ENCODE measurements around the gene SRRM4.

Gene SRRM4

DNA sequence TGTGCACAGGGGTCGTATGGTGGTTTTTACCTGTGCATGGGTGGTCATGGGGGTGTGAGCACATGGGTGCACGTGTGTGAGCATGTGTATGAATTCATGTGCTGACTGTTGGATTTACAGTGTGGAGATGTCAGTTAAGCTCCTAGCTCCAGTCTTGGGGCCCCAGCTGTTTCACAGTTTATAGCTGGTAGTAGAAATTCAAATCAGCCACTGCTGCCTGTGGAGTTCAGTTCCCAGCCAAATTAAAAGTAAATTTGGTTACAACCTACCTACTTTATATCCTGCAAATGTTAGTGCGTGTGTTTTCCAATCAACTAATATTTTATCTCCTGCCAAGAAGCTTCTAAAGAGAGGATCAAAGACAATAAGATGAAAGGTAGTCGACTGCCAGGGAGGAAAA lies 141.4 kb downstream of the SRRM4 start:
- no peak for DNase-seq (ENCODE audit: low spot score)

DNA sequence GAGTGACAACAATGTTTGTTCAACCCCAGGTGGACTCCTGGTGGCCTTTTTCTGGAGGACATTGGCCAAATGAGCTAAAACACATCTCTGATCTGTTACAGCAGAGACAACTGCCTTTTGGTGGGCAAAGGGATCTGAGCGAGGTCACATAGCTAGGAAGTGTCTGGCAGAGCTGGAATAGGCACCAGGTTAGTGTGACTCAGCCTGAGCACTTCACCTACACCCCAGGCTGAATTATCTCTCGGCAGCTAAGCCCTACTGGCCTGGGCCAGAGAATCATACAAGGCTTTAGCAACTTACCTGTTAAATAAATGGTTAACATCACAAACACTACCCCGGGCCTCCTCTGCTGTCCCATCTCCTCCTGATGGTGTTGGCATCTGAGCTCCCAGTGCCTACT lies 147.2 kb downstream of the SRRM4 start:
- no peak for DNase-seq (ENCODE audit: low spot score)

DNA sequence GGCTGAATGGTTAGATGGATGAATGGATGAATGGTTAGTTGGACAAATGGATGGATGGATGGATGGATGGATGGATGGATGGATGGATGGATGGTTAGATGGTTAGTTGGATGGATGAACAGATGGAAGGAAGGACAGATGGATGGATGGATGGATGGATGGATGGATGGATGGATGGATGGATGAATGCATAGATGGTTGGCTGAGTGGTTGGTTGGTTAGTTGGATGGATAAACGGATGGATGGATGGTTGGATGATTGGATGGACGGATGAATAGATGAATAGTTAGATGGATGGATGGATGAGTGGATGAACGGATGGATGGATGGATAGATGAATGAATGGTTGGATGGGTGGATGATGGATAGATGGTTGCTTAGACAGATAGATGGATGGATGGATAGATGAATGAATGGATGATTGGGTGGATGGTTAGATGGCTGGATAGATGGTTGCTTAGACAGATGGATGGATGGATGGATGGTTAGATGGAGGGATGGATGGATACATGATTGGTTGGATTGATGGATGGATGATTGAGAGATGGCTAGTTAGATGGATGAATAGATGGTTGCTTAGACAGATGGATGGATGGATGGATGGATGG lies 148.6 kb downstream of the SRRM4 start:
- no peak for DNase-seq (ENCODE audit: low spot score)

DNA sequence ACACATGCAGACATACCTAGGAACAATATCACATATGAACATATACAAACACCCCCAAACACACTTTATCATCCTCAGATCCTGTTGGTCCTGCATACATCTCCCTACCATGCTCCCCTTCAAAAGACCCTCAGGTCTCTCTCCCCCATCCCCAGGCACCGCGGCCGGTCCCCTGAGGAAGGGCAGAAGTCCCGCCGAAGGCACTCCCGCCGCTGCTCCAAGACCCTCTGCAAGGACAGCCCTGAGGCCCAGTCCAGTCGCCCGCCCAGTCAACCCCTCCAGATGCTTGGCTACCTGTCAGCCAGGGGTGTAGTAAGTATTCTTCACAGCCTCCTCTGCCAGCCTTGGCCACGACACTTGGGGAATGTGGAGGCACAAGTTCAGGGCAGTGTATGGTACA lies 149.2 kb downstream of the SRRM4 start:
- no peak for DNase-seq (ENCODE audit: low spot score)

DNA sequence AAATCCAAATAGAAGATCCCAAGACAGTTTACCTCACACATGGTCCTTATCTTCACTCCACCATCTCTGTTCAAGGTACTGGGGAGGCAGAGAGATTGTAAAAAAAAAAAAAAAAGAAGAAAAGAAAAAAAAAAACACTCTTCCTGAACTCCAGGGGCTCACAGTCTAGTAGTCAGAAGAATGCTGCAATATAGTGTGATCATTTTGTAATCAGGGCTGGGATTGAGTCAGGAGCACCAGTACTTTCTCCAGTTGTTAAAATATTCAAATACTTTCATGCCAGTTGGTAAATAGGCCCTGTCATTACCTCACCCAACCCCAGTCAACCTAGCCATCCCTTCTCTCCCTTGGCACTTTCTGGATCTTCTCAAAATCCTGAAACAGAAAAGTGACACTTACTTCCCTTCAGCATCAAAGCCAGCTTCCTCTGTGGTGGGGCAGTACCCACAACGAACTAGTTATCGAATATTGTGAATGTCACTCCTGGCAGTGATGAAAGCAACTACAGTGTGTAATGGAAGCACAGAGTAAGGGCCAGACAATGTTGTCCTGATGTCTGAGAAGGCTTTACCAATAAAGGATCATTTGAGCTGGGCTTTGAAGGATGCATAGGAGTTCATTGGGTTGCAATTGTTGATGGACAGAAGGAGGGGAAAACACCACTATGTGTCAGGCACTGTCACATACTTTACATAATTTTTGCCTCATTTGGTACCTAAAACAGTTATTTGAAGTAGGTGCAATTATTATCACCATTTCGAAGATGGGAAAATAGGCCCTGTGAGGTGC lies 153.1 kb downstream of the SRRM4 start:
- no peak for DNase-seq (ENCODE audit: low spot score)

DNA sequence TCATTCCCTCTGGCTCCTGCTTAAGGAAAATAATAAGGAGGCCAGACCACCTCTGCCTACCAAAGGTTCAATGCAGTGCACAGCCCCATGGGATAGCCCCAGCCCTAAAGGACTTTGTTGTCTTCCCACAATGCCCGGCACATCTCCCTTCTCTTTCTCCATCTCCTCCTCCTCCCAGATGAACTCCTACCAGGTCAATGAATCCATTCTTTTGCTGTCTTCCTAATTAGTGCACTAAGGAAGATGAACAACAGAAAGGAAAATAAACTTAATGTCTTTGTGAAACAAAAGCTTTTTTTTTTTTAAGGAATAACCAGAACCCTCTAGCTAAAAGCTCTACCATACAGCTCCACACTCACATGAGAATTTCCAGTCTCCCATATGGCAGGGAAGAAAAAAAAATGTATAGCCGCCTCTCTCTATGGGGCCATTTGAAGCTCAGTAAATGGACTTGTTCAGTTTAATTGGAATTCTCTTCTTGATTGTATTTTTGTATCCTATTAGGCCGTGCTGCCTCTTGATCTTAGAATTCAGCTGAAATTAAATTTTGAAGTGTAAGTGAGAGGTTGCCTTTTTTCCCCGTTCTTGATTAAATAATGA lies 155.6 kb downstream of the SRRM4 start:
- no peak for DNase-seq (ENCODE audit: low spot score)

DNA sequence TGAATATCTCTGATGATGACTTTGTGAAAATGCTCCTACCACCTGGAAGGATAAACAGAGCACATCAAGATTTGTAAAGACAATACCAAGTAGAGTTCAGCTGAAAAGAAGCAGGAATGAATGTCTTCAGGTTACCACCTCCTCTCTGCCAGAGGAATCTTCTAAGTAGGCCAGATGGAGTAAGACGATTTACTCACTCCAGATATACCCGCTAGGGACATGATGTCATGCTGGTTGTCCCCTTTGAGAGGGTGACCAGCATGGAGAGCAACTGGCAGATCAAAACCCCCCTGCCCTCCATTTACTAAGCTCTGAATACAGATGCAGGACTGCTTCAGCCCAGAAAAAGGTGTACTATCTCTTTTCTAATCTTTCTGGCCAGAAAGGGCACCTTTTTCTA lies 158.1 kb downstream of the SRRM4 start:
- DNase-seq (ENCODE audit: low spot score), result no peak

DNA sequence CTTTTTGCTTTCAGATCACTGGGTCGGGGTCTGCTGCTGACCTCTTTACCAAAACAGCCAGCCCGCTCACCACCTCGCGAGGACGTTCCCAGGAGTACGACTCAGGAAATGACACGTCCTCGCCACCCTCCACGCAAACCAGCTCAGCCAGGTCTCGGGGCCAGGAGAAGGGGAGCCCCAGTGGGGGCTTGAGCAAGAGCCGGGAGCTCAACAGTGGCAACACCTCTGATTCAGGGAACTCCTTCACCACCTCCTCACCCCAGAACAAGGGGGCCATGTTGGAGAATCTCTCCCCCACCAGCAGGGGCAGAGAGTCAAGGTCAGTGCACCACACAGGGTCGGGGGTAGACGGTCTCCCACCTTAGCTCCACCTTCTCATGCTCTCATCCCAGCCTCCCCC lies 164.0 kb downstream of the SRRM4 start:
- no peak for DNase-seq (ENCODE audit: low spot score)

DNA sequence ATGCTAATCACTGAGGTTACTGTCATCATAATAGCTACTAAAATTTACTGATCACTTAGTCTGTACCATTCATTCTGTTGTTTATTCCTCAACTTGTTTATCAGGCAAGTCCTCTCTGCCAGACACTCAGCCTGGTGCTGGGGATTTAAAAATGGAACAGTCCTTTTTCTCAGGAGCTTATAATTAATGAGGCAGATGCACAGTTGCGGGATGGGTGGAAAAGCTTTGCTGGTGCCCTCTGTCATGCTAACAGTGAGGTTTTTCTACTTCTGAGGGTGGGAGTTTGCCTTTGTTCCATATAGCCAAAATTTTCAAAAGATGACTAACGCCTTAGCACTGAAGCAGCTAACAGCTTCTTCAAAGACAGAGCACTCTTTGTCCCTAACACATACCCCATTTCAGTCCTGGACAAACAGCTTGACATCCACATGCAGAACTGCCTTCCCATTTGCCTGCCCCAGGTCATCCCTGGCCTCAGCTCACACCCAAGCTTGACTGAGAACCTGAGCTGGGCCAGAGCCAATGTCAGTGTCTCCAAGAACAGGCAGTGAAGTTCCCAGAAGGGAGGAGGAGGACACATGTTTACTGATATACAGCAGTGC lies 166.6 kb downstream of the SRRM4 start:
- no peak for DNase-seq (ENCODE audit: low spot score)

DNA sequence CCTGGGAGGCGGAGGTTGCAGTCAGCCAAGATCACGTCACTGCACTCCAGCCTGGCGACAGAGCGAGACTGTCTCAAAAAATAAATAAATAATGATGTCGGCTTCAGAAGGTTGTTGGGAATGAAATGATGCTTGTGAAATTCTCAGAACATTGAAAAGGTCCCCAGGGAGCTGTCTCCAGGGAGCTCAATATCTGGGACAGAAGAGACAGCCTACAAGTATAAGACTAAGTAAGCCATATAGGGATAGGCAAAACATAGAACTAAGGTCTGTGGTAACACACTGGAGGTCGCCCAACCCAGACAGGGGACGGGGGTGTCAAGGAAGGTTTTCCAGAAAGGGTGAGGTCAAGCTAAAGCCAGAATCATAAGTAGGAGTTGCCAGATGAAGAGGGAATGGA lies 167.9 kb downstream of the SRRM4 start:
- no peak for DNase-seq (ENCODE audit: low spot score)

DNA sequence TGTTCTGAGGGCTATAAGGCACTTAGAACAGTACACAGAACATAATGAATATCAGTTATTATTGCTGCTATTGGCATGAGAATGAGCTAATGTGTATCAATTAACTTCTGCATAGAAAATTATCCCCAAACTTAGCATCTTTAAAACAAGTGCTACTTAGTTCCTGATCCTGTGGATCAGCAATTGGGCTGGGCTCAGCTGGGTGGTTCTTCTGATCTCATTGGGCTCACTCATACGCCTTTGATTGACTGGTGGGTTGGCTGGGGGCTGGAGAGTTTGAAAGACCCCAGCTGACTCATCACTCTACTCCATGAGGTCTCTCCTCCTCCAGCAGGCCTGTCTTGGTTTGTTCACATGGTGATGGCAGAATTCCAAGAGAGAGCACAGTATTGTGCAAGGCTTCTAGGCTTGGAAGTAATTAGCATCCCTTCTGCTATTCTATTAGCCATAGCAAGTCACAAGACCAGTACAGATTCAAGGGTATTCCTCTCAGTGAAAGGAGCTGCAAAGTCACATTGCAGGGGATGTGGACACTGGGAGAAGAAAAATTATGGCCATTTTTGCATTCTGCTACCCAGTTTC lies 170.2 kb downstream of the SRRM4 start:
- no peak for DNase-seq (ENCODE audit: low spot score)

DNA sequence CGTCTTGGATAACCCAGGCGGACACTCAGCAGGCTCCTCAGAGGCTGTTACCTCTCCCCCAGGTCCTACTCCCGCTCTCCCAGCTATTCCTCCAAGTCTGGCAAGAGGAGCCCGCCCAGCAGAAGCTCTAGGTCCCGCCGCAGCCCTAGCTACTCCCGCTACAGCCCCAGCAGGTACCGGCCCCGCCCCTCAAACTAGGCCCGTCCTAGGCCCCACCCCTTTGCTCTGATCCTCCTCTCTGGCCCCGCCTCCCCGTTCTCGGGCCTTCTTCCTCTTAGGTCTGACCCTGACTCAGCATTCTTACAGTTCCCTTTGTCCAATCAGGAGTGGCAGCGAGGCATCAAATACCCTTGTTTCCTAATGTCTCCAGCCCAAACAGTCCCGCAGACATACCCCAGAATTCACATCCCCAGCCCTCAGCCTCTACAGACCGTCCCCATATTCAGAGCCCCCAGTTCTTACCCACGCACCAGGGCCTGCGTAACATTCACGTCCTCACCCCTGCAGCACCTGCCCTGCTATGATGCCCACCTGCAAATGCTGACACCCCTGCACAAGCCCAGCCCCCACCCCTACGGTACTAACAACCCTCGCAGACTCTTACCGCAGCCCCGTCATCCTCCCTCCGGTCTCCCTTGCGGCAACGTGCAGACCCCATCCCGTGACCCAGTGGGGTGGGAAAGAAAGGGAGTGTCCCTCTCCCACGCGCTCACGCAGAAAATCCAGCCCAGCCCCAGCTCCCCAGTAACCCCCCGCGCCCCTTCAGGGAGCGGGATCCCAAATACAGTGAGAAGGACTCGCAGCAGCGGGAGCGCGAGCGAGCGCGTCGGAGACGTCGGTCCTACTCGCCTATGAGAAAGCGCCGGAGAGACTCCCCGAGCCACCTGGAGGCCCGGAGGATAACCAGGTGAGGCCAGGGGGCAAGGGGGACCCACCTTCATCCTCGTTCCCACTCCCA lies 172.4 kb downstream of the SRRM4 start:
- peak; percentile 34 for DNase-seq (ENCODE audit: low spot score)

DNA sequence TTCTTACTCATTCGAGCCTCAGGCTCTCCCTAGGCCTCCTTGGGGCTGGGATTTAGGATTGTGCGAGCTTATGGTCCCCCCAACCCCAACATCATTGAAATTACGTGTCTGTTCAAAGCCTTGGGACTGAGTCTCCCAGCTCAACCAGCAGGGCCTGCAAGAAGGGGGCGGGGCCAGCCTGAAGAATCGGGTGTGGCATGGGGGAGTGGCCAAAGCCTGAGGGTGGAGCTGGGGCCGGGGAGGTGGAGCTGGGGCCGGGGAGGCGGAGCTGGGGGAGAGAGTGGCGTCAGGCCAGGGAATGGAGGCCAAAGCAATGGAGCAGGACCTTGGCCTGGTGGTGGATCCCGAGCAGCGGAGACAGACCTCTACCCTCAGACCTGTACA lies 173.1 kb downstream of the SRRM4 start:
- DNase-seq (ENCODE audit: low spot score), result no peak

DNA sequence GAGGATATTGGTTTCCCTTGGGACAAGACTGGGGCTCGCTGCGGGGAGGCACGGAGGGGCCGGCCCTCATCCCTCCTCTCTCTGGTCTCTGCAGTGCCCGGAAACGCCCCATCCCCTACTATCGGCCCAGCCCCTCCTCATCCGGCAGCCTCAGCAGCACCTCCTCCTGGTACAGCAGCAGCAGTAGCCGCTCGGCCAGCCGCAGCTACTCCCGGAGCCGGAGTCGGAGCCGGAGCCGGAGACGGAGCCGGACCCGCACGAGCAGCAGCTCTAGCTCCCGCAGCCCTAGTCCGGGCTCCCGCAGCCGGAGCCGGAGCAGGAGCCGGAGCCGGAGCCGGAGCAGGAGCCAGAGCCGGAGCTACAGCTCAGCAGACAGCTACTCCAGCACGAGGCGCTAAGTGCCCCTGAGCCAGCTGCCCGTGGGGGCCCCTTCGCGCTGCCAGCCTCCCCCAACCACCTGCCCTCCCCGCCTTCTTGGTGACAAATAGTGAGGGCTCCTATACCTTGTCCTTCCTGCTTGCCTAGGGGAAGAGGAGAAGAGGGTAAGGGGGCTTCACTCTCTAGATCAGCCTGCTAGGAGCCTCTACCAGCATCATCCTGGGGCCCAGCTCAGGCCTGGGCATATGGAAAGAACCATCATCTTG lies 175.2 kb downstream of the SRRM4 start:
- no peak for DNase-seq (ENCODE audit: low spot score)

DNA sequence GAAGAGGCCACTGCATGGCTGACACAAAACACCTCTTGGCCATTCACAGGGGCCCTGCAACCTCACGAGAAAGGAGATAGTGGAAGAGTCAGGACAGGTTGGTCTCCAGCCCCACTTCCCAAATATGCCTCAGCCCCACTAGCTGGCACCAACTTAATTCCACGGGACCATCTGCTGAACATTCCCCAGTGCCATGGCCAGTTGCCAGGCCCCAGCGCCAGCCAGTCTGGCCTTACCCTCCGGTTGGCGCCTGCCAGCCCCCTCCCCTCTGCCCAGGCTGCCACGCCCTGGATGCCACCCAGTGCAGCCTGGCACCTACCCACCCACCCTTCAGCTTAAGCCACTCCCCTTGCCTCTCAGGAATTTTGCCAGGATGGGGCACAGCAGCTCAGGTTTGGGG lies 176.2 kb downstream of the SRRM4 start:
- no peak for DNase-seq (ENCODE audit: low spot score)

DNA sequence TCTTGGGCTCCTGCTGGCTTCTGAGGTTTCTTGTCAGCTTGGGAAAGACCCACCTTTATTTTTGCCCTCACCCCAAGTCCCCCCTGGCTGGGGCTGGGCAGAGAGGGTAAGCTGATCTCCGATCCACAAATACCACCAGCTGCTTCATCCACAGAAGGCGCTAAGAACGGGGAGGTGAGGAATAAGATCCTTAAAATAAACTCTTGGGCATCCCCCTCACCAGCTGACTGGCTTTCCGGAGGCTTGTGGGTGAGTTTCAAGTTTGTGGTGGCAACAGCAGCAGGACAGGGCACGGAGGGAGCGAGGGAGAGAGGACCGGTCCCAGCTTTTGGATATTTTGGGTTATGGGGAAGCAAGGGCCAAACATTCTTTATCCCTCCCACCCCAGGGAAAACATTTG lies 176.6 kb downstream of the SRRM4 start:
- no peak for DNase-seq (ENCODE audit: low spot score)

DNA sequence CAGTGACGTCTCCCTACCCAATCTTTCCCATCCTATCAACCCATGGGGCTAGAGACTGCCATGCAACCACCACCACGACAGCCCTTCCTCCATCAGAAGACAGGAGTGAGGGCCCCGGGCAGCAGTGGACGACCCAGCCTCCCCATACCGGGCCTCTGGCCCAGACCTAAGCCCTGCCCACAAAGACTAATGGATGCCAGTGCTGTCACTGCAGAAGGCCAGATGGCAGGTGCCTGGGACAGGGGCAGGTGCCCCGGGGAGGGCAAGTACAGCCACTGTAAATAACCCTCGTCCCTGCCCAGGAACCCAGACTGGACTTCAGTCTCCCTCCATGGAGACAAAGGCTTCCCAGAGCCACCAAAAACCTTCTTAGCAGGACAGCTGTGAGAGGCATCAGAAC lies 177.1 kb downstream of the SRRM4 start:
- DNase-seq (ENCODE audit: low spot score), result no peak

DNA sequence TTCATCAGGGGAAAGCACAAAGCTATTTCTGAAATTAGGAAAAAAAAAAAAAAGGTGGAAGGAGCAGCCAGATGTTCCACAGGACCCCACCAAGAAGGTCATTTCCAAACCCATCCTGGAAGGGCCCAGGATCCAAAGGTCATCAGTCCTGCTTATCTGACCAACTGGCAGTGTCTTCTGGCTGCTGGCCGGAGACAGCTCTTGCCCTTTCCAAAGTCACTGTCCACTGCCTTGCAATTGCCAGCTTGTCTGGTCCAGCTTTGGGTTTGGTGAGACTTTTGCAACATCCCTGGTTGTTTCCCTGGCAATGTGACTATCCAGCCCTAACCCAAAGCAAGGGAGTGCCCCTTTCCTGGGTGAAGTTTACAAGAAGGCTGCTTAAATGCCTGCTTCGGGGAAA lies 178.5 kb downstream of the SRRM4 start:
- no peak for DNase-seq (ENCODE audit: low spot score)

DNA sequence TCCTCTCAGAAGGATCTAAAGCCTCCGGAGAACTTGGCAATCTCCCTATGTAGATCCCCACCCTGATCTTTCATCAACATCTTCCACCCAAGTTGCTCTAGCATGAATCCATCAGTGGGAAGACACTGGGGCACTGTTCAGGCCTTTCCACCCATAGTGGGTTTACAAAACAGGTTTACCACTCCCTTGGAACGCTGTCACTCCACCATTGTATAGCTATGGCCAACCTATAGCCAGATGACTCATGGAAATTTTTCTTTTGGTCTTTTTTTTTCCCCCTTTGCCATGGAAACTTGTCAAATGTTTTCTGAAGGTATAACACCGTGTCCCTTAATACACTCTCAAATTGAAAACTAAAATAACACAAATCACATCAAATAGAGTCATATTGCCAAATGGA lies 186.6 kb downstream of the SRRM4 start:
- no peak for DNase-seq (ENCODE audit: low spot score)

DNA sequence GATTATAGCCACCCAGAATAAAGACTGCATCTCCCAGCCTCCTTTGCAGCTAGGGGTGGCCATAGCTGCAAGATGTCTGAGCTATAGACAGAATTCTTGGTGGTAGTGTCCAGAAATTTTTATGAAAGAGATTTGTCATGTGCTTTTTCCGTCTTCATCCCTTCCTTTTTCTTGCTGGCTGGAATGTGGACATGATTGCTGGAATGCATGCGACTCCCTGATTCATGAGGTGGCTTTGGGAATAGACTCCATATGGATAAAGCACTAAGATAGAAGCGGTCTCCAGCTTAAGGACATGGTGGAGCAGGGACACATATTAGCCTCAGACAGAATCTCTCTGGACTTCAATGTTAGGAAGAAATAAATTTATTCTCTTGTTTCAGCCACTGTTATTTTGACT lies 187.4 kb downstream of the SRRM4 start:
- no peak for DNase-seq (ENCODE audit: low spot score)

DNA sequence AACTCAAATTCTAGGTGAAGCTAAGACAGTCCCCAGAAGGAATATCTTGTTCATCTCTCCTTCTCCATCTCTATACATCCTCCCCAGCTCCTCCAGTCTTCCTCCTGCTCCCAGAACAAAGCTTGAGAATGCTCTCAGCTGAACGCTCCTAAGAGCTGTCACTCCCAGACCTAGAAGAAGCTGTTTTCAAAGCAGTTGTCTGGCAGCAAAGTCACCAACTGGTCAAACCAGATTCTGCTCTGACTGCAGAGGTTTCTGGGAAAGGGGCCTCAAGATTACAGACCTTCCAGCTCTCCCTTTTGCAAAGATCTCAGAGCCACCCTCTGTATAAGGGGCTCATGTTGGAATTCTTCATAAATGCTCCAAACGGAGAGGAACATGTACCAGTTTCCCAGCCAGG lies 187.8 kb downstream of the SRRM4 start:
- no peak for DNase-seq (ENCODE audit: low spot score)
